Tibial nerve (tissue), 4 donors: ENCODE measurements around the gene ATP9B. TPM values are rescaled to one million over a fixed set of nuclear protein-coding genes. Genes with fewer than 3 reads are reported as not detected.

ENCODE experiments used
- DNase-seq, 2 donors: peaks; one replicate each; pipeline ENCODE4 v3.0.0-alpha.2; 2019; ENCODE audit warnings: low spot score in 2 of 2
- H3K27ac ChIP-seq, 4 donors: fragments of 200-600 bp; sonication (generic) in 3 of 4; one replicate each; pipeline ENCODE4 v1.5.1; 2017 to 2019; ENCODE audit warnings: mild to moderate bottlenecking in 1 of 4
- H3K27me3 ChIP-seq, 2 donors: fragments of 200-600 bp; sonication (generic) in 1 of 2; one replicate each; pipeline versions ENCODE4 v1.5.1 to v1.6.0; 2017 to 2019
- H3K36me3 ChIP-seq, 3 donors: fragments of 200-600 bp; sonication (generic); one replicate each; pipeline ENCODE4 v1.5.1; 2018 to 2019
- H3K4me1 ChIP-seq, 4 donors: fragments of 200-600 bp; sonication (generic) in 3 of 4; one replicate each; pipeline ENCODE4 v1.5.1; 2017 to 2019
- H3K4me3 ChIP-seq, 4 donors: fragments of 200-600 bp; sonication (generic) in 3 of 4; one replicate each; pipeline ENCODE4 v1.5.1; 2017 to 2019; ENCODE audit warnings: mild to moderate bottlenecking in 1 of 4, moderate library complexity in 1 of 4
- H3K9me3 ChIP-seq, 4 donors: fragments of 200-600 bp; sonication (generic) in 3 of 4; one replicate each; pipeline ENCODE4 v1.5.1; 2017 to 2019
- EP300 ChIP-seq, 2 donors: sonication (generic); formaldehyde crosslinking; IDR thresholded peaks; one replicate each; pipeline ENCODE4 v1.6.1; 2017; ENCODE audit warnings: antibody characterized with exemption in 2 of 2, mild to moderate bottlenecking in 1 of 2
- POLR2A ChIP-seq, 2 donors: fragments of 450-650 bp; IDR thresholded peaks; one replicate each; pipeline ENCODE4 v1.6.1; 2017; ENCODE audit warnings: antibody characterized with exemption in 2 of 2, mild to moderate bottlenecking in 2 of 2, moderate library complexity in 2 of 2
- WGBS, 2 donors: methylation state at CpG; one replicate each; pipeline ENCODE4 v1.1.5; 2018; 5-methylcytosine and 5-hydroxymethylcytosine counted together
- total RNA-seq, 4 donors: library from RNA; depleted of rRNA; stranded (reverse); fragments of >200 nt; gene quantifications; one replicate each; pipeline ENCODE4 v1.1.0, GENCODE V29; 2016
- TF ChIP-seq, protein P1 (sequence below), 5 experiments: fragments of 200-600 bp in 3 of 5; fragments of 450-650 bp in 2 of 5; sonication (generic) in 3 of 5; IDR thresholded peaks; one replicate each; pipeline ENCODE4 v1.5.1; 2016 to 2019; ENCODE audit warnings: antibody characterized with exemption in 5 of 5, mild to moderate bottlenecking in 3 of 5, moderate library complexity in 2 of 5

The ATP9B gene
- total RNA-seq, 4 donors from 2014 or later, result 56.9 to 68.7 (median 59.8) TPM

DNA sequence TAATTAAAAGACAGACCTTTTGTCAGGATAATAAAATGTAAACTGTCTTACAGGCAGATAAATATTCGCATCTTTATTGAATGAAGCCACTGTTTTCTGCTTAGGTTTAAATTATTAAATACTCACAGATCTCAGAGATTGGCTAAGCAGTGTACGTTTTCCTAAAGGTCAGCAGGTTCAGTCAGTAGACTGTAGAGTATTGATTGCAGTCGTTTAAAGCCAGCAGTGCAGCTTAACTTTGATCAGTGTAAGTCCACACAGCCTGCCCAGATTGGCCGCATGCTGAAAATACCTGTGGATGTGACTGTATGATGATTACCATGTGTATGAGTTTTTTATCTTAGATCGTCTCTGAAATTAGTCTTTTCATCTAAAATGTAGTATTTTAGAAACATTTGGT lies 42.3 kb downstream of the ATP9B start:
- H3K27ac ChIP-seq, result no peak overlapping the region
- peaks cover 0 to 11% (median 3%) of the 10 kb centered on the region in 4 donors for H3K4me1 ChIP-seq
- WGBS, 2 donors, result 59% methylated on average over 5 of the region's 5 CpGs
- no peaks in the 10 kb centered on the region for H3K27me3 ChIP-seq
- H3K4me3 ChIP-seq, result no peak overlapping the region
- DNase-seq, result no peak
- H3K36me3 ChIP-seq, result peaks cover 0 to 18% (median 0%) of the 10 kb centered on the region in 3 donors
- no peak for TF ChIP-seq POLR2A (IDR thresholded peaks at IDR 0.05)
- no peak for TF ChIP-seq EP300 (IDR thresholded peaks at IDR 0.05)
- TF ChIP-seq, protein P1, sequence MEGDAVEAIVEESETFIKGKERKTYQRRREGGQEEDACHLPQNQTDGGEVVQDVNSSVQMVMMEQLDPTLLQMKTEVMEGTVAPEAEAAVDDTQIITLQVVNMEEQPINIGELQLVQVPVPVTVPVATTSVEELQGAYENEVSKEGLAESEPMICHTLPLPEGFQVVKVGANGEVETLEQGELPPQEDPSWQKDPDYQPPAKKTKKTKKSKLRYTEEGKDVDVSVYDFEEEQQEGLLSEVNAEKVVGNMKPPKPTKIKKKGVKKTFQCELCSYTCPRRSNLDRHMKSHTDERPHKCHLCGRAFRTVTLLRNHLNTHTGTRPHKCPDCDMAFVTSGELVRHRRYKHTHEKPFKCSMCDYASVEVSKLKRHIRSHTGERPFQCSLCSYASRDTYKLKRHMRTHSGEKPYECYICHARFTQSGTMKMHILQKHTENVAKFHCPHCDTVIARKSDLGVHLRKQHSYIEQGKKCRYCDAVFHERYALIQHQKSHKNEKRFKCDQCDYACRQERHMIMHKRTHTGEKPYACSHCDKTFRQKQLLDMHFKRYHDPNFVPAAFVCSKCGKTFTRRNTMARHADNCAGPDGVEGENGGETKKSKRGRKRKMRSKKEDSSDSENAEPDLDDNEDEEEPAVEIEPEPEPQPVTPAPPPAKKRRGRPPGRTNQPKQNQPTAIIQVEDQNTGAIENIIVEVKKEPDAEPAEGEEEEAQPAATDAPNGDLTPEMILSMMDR (IDR thresholded peaks at IDR 0.05), result no peak
- H3K9me3 ChIP-seq, result no peaks in the 10 kb centered on the region

DNA sequence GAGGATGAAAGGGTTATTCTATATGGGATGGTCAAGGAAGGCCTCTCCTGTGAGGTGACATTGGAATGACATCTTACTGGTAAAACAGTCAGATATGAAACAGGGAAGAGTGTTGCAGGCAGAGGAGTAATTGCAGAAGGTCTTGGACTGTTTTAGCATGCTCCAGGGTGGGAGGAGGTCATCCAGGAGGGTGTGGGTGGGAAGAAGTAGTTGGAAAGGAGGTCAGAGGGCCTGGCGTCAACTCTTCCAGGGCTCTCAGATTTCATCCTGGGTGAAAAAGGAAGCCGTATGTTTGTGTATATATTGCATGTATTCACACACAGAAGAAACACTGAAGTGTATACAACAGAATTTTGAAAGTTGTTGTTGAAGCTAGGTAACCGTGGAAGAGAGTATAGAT lies 48.2 kb downstream of the ATP9B start:
- H3K27ac ChIP-seq, result no peak overlapping the region
- no peak for DNase-seq
- 63 to 64% methylated on average over 3 of the region's 3 CpGs for WGBS, 2 donors
- peaks cover 0 to 7% (median 0%) of the 10 kb centered on the region in 4 donors for H3K4me1 ChIP-seq
- H3K4me3 ChIP-seq, result no peak overlapping the region
- peaks cover 0 to 30% (median 0%) of the 10 kb centered on the region in 3 donors for H3K36me3 ChIP-seq
- no peaks in the 10 kb centered on the region for H3K9me3 ChIP-seq
- H3K27me3 ChIP-seq, result no peaks in the 10 kb centered on the region
- no peak for TF ChIP-seq EP300 (IDR thresholded peaks at IDR 0.05)
- TF ChIP-seq POLR2A (IDR thresholded peaks at IDR 0.05), result no peak
- TF ChIP-seq, protein P1 (IDR thresholded peaks at IDR 0.05), result no peak

DNA sequence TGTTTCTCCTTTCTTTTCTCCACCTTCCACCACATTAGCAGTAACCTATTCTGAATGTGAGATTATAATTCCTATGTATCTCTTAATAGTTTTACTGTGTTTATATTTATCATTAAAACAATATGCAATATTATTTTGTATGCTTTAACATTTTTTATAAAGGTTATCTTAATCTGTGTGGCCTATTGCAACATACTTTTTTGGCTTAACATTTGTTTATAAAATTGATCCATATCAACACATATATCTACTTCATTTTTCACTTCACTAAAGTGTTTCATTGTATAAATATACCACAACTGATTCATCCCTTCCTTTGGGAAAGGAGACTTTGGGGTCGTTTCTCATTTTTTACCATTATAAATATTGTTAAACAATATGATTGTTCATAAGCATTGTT lies 48.6 kb downstream of the ATP9B start:
- DNase-seq, result no peak
- Histone ChIP-seq H3K9me3 (no peaks in the 10 kb centered on the region), H3K36me3 (peaks cover 0 to 30% (median 0%) of the 10 kb centered on the region in 3 donors), H3K27ac (no peak overlapping the region), H3K27me3 (no peaks in the 10 kb centered on the region), H3K4me3 (no peak overlapping the region), H3K4me1 (peaks cover 0 to 7% (median 0%) of the 10 kb centered on the region in 4 donors)
- WGBS, 2 donors, result 36 to 43% methylated on average over 1 of the region's 1 CpG
- TF ChIP-seq, protein P1 (IDR thresholded peaks at IDR 0.05), result no peak
- TF ChIP-seq EP300 (IDR thresholded peaks at IDR 0.05), result no peak
- TF ChIP-seq POLR2A (IDR thresholded peaks at IDR 0.05), result no peak

DNA sequence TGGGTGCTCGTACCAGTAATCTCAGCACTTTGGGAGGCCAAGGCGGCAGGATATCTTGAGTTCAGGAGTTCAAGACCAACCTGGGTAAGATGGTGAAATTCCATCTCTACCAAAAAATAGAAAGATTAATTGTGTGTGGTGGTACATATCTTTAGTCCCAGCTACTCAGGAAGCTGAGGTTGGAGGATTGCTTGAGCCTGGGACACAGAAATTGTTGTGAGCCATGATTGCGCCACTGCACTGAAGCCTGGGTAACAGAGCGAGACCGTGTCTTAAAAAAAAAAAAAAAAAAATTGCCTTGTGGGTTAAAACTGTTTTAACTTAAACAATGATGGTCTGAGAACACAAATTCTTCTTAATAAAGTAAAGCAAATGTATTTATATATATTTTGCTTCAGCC lies 49.6 kb downstream of the ATP9B start:
- TF ChIP-seq EP300 (IDR thresholded peaks at IDR 0.05), result no peak
- TF ChIP-seq, protein P1 (IDR thresholded peaks at IDR 0.05), result no peak
- no peak for TF ChIP-seq POLR2A (IDR thresholded peaks at IDR 0.05)
- 93 to 97% methylated on average over 5 of the region's 5 CpGs for WGBS, 2 donors
- no peak for DNase-seq

DNA sequence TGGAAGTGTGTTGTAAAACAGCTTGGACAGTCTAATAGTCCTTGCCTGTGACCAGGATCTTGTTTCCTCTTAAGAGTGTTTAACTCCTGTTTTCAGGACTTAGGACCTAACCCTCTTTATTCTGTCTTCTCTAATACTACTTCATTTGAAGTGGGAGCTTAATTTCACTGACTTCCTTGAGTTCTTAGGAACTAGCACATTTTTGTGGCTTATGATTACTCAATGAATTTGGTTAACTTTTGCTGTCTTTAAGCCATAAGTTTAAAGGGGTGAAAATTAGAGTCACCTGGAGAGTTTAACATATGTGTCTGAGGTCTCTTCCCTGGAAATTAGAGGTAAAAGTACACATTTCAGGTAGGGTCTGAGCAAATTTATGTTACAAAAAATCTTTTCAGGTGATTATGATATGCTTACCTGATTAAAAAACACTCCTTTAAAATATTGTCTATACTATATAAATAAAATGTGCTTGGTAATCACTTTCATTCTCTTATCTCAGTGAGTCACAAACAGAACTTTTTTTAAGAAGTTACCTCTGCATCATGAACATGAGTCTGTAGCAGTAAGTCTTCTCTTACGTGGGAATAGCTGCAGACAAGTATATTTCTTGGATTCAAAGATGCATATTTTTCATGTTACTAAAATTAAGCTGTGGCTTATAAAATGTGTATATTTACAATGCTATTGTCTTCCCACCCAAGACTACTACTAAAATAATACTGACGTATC lies 52.7 kb downstream of the ATP9B start:
- no peaks in the 10 kb centered on the region for H3K27me3 ChIP-seq
- no peak overlapping the region for H3K27ac ChIP-seq
- TF ChIP-seq POLR2A (IDR thresholded peaks at IDR 0.05), result no peak
- no peak for TF ChIP-seq EP300 (IDR thresholded peaks at IDR 0.05)
- TF ChIP-seq, protein P1 (IDR thresholded peaks at IDR 0.05), result no peak
- WGBS, 2 donors, result 95 to 96% methylated on average over 2 of the region's 2 CpGs
- peaks cover 0 to 28% (median 0%) of the 10 kb centered on the region in 3 donors for H3K36me3 ChIP-seq
- peaks cover 0 to 7% (median 0%) of the 10 kb centered on the region in 4 donors for H3K4me1 ChIP-seq
- no peak for DNase-seq
- H3K4me3 ChIP-seq, result no peak overlapping the region
- no peaks in the 10 kb centered on the region for H3K9me3 ChIP-seq

More for the DNA sequence above, 49.6 kb downstream of the ATP9B start:
- Histone ChIP-seq H3K27me3 (no peaks in the 10 kb centered on the region), H3K4me3 (no peak overlapping the region), H3K4me1 (peaks cover 0 to 7% (median 0%) of the 10 kb centered on the region in 4 donors), H3K27ac (no peak overlapping the region), H3K36me3 (peaks cover 0 to 23% (median 0%) of the 10 kb centered on the region in 3 donors), H3K9me3 (no peaks in the 10 kb centered on the region)
